ENCODE measurements around the gene HAPLN3.

GRCh38 chr15:88832820-88833730 is 62.3 kb downstream of the HAPLN3 start:
- TF ChIP-seq CTCF (IDR thresholded peaks at IDR 0.05; ENCODE audit: low read length) (no peak), EZH2 (optimal IDR thresholded peaks at IDR 0.05; ENCODE audit: low read depth, low read length) (no peak), EZH2phosphoT487 (IDR thresholded peaks at IDR 0.05; ENCODE audit: low read length) (no peak)

Measured in MM.1S (cell line).